Measurements from ENCODE around the gene NR2C2.

Gene NR2C2

DNA sequence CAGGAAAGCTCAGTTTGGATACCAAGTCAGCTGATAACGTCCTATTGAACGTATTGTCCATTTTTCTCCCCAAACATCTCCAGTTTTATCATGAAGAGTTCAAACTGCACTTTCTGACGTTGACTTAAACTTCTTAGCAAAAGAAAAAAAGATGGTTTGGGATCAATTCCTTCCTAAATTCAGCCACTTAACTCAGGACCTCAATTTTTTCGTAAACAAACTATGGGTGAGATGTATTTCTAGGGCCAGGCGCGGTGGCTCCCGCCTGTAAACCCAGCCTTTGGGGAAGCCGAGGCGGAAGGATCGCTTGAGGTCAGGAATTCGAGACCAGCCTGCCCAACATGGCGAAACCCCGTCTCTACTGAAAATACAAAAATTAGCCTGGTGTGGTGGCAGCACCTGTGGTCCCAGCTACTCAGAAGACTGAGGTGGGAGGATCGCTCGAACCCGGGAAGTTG lies 118.2 kb downstream of the NR2C2 start:
- DNase-seq, result no peak

DNA sequence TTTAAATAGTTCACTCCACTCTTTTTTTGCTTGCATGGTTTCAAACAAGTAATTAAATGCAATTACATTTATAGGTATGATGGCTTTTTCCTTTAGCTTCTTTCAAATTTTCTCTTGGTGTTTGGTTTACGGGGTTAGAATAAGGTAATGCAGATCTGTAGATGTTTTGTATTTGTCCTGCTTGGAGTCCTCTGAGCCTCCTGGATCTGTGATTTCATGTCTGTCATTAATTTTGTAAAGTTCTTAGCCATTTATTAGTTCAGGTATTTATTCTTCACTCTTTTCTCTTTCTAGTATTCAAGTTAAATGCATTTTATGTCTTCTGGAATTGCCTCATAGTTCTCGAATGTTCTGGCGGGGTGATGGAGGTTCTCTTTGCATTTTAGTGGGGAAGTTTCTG lies 119.1 kb downstream of the NR2C2 start:
- DNase-seq, result no peak

DNA sequence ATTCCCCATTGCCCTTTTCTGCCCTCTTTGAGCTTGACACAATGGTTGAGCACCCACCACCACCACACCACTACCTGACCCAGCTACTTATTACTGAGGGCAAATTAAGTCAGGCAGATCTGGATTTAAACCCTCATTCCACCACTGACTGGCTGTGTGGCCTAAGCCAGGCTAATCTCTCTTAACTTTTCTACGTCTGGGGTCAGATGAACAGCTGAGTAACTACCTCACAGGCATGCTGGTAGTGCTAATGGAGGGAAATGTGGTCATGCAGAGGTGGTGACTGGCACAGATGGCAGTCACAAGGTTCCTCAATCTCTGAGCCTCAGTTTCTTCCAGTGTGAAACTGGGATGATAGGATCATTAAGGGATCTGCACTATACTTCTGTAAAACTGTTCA lies 122.1 kb downstream of the NR2C2 start:
- no peak for DNase-seq

DNA sequence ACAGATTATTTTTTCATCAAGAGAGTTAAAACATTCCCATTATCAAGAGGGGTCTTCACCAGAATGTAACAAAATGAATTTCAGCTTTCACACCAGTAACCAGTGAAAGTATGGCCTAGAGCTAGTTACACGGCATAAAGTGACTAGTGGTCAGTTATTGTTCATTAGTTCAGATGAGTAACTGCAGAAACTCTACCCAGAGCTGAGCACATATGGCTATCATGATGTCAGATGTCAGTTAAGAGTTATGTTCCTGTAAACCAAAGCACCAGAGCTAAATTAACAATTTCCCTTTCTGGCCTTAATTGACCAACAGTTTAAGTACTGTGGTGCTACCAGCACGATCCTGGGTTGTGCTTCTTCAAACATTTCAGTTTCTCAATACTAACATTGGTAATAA lies 124.3 kb downstream of the NR2C2 start:
- no peak for DNase-seq

DNA sequence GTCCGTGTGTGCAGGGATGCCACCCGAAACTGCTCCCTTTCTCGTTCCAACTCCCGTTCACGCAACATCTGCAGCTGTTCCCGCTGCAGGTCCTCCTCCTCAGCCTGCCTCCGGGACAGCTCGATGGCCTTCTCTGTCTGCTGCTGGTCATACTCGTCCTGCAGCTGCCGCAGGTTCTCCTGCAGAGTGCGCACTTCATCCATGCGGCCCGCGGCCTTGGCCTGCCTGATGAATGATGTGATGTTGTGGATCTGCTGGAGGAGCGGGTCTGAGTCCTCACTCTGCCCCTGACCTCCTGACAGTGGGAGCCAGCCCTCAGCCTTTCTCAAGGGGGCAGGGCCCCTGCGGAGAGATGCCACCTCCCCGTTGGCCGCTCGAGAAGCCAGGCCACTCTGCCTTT lies 127.1 kb downstream of the NR2C2 start:
- DNase-seq, result no peak

DNA sequence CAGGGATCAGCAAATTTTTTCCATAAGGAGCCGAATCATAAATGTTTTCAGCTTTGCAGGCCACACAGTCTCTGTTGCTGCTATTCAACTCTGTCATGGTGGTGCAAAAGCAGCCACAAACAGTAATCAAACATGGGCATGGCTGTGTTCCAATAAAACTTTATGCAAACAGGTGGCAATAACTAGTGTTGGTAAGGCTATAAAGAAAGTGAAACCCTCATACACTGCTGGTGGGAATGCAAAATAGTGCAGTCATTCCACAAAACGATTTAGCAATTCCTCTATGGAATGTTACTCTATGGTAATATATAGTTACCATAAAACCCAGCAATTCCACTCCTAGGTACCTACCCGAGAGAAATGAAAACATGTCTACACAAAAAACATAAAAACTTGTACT lies 131.7 kb downstream of the NR2C2 start:
- no peak for DNase-seq

DNA sequence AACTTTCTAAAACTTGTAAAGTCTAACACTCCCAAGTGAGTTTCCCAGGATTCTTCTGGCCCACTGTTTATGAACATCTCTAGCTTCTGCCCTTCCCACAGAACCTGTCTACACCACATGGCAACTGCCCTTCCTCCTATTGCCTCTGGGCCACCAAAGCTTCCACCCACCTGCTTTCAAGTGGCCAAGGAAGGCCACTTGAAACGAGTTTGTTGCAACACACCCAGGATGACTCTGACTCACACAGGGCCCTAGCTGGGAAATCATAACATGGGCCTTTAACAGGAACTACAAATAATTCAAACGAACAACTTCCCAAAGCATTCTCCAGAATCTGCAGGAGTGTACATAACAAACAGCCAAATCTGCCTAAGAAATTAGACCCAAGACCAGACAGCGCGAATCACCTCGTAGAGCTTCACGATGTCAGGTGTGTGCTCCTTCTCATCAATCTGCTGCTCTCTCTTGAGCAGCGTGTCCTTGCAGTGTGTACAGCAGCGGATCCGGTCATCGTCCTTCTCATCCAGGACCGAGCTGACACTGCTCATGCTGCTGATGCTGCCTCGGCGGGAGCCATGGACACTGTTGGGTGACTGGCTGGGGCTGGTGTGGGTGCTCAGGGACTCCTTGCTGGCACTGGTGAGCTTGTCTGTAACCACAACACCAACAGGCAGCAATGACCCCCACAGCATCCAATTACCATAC lies 134.7 kb downstream of the NR2C2 start:
- no peak for DNase-seq

DNA sequence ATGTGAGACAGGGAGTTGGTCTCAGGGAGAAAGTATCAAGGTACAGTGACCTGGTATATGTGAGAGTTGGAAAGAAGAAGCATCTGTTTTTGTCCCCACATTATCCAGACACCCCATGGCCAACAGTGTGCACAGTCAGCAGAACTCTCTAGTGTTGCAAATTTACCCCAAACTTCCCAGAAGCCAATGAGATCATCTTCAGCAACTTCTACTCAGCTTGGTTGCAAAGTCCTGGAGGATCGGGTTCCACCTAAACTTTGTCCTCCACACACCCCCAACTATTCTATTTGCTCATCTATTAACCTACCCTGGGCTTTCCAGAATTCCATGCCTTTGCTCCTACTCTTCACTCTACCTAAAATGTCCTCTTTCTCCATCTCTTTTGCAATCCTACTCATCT lies 135.9 kb downstream of the NR2C2 start:
- no peak for DNase-seq

DNA sequence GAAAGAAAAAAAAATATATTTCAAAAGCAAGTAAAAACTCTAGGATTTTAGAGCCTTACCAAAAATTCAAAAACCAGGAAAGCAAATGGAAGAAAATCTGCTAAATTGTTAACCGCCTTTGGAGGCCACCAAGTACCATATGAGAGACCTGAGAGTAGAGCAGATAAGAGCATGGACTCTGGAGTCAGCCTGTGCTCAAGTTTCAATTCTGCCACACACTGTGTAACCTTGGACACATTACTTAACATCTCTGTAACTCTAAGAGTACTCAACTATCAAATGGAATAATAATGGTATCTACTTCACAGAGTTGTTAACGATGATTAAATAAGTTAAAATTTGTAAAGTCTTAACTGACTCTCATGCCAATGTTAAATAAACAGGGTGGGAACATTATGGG lies 138.9 kb downstream of the NR2C2 start:
- DNase-seq, result no peak

DNA sequence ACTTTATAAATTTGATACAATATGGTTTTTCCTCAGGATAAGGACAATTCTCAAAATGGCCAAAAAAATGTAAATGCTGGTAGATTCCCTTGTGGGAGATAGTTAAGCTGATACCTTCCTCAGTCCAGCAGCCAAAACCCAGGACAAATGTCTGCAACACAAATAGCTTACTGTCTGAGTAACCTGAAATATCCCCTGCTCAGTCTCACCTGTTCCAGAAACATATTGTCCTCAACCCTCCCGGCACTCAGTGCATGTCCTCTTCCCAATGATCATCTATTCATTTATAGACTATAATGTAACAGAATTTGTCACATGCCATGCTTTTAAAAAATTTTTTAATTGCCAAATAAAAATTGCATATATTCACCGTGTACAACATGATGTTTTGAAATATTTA lies 139.3 kb downstream of the NR2C2 start:
- DNase-seq, result no peak

DNA sequence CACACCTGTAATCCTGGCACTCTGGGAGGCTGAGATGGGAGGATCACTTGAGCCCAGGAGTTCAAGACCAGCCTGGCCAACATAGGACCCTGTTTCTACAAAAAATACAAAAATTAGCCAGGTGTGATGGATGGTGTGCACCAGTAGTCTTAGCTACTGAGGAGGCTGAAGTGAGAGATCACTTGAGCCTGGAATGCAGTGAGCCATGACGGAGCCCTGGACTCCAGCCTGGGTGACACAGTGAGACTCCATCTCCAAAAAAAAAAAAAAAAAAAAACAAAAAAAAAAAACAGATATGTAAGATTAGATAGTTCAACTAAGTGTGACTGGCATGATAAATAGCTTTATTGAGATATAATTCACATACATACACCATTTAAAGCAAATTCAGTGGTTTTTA lies 141.8 kb downstream of the NR2C2 start:
- no peak for DNase-seq

DNA sequence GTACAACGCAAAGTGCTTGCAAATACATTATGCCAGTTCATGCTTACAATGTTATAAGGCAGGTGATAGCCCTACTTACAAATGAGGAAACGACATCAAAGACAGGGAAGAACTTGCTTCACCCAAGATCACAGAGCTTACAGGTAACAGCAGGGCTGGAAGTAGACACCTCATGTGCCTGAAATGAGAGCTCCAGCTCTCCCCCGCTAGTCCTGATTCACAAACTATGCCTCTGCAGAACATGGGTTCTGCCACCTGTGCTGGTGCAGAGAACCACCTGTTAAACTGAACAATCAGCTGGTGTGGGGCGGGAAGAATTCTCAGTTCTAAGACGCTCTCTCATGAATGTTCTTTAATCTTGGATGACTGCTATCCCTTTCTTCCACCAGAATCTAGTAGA lies 144.2 kb downstream of the NR2C2 start:
- DNase-seq, result no peak

DNA sequence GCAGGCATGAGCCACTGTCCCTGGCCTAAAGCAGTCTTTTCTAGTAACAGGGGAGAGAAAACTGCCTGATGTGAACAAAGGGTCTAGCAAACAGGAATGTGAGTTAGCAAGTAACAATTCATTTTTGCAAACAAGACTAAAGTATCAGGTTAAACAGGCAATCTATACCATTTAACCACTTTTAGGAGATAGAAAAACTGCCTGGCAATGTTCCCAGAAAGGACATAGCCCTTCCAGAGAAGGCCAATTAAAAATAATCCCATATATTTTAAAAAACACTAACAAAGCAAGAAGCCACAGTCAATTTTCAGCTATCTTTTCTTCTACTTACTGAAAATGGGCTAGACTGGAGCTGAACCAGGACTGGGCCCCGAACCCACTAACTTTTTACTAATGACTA lies 145.3 kb downstream of the NR2C2 start:
- DNase-seq, result no peak

DNA sequence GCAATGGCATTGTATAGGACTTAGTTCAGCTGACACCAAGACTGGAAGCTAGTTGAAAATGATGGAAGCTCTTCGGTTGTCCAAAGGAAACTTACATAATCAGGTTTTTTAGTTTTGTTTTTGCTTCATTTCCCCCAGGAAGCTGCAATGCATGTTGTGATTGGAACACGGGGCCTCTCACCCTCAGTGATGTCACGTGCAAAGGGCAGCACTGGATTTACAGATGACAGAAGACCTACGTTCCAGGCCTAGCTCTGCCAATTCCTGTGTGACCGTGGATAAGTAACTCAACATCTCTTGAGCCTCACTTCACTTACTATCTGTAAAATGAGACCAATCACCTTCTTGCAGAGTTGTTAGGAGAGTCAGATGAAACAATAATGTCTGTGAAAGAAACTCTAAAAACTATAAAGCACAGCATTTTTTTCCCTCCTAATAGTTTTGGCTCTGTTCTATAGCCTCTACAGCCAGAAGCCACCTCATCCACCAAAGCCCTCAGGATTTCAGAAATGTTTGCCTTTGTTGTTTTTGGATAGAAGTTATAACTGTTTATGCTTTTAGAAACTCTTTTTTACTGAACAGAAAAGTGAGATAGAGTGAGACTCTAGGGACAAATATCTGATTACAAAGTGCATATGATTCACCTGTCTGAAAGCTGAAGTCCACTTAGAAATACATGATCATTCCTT lies 146.9 kb downstream of the NR2C2 start:
- DNase-seq, result no peak

DNA sequence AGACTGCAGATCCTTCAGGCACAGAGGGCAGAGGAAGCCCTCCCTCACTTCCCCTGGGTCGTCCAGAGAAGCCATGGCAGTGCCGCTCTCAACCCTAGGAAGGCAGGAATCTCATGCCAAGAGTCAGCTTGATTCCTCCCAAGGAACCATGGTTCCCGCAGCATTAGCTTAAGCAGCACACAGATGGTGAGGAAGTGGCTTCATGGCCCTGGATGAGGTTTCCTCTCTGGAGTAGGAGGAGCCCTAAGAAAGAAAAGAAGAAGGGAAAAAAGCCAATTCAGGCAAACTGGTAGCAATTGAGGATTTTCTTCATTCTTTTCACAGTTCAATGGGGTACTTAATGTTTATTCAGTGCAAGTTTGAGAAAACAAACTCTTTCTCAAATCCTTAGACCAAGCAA lies 148.7 kb downstream of the NR2C2 start:
- DNase-seq, result no peak

DNA sequence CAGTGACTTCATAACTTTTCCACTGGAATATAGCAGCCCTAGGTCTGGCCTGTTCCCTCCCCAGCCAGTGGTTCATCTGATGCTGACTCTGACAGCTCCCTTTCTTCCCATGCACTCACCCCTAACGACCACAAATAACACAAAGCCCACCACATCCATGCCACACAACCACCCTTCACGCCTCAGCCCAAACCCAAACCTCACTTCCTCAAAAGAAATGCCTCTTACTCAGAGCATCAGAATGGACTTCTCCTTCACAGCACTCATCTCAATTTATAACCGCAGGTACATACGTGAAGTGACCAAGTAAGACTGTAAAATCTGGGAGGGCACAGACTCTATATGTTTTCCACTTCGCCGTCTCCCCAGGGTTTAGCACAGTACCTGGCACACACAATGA lies 150.5 kb downstream of the NR2C2 start:
- DNase-seq, result no peak
